EL (cell line): ENCODE results near the gene CCR2.
"Not testable (repeated sequence)": the region's sequence is repeated elsewhere in the genome, so short reads cannot be mapped to it uniquely, and the experiment has no call there.

Experiments
- DNase-seq: peaks from one replicate; pipeline ENCODE4 v3.0.0-alpha.2; 2016

CCR2 gene

DNA sequence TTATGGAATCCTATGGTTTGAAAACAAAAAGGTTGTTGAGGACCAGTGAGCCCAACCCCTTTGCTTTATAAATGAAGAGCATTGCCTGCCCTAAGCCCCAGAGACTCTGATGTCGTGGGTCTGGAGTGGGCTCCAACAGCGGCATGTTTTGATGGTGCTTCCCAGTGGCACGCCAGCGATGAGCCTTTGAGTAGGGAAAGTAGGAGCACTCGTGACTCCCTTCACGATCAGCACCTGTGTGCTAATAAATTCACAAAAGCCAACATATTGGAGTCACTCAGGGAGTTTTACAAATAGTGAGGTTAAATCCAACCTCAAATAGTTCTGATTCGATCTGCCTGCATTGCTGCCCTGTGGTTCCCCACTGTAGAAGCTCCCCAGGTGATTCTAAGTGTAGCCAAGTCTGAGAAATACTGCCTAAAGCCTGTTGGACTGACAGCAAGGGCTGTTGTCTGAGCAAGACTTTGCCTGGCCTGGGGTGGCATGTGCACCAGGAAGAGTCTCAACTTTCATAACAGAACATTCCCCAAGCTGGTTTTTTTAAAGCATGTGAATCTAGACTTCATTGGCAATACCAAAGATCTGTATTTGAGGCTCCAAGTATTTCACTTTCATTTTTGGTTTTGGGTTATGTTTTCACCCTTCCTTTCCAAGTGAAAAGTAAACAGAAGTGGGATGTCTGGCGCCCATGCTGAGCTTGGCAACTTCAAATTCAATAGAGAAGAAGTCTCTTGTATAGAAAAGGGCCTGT lies 26.7 kb downstream of the CCR2 start:
- no peak for DNase-seq

GRCh38 chr3:46381625-46382024 lies 27.7 kb downstream of the CCR2 start:
- no peak for DNase-seq

GRCh38 chr3:46383211-46383950 lies 29.5 kb downstream of the CCR2 start:
- no peak for DNase-seq

GRCh38 chr3:46383951-46384330 lies 30.0 kb downstream of the CCR2 start:
- DNase-seq, result no peak

GRCh38 chr3:46386205-46386604 lies 32.3 kb downstream of the CCR2 start:
- DNase-seq, result peak; percentile 72

DNA sequence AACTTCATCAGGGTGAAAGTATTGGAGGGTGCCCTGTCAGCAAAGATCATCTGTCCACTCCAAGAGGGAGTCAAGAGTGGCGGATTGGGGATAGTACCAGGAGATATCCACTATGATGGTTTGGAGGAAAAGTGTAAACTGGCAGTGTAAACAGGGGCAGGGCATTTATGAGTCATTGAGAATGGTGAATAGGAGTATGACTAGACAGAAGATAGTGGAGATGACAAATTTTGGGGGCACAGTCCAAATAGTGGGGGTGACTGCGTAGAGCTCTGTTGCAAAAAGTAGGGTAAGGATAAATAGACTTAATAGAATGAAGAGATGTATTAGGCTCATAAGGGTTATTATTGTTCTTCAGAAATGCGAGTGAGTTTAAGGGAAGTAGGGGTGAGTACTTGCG lies 34.9 kb downstream of the CCR2 start:
- DNase-seq, result not testable (repeated sequence)

DNA sequence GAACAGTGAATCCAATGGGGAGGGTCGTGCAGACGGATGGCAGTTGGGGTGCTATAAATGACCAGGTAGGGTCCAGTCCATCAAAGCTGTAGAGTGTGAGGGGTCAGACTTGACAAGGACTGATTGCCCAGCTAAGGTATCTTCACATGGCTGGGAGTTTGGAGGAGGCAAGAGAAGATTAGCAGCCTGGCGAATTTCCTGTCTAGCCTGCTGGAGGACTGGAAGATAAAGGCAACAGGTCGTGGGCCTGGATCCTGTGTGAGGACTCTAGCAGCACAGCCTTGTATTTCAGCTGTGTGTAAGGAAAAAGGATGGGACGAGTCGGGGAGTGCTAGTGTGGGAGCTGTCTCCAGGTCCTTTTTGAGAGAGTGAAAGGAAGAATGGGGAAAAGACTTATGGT lies 35.4 kb downstream of the CCR2 start:
- DNase-seq, result no peak

- not testable (repeated sequence) for DNase-seq
Measured at GRCh38 chr3:46391526-46391925, 37.6 kb downstream of the CCR2 start.

GRCh38 chr3:46393011-46393410 lies 39.1 kb downstream of the CCR2 start:
- no peak for DNase-seq

DNA sequence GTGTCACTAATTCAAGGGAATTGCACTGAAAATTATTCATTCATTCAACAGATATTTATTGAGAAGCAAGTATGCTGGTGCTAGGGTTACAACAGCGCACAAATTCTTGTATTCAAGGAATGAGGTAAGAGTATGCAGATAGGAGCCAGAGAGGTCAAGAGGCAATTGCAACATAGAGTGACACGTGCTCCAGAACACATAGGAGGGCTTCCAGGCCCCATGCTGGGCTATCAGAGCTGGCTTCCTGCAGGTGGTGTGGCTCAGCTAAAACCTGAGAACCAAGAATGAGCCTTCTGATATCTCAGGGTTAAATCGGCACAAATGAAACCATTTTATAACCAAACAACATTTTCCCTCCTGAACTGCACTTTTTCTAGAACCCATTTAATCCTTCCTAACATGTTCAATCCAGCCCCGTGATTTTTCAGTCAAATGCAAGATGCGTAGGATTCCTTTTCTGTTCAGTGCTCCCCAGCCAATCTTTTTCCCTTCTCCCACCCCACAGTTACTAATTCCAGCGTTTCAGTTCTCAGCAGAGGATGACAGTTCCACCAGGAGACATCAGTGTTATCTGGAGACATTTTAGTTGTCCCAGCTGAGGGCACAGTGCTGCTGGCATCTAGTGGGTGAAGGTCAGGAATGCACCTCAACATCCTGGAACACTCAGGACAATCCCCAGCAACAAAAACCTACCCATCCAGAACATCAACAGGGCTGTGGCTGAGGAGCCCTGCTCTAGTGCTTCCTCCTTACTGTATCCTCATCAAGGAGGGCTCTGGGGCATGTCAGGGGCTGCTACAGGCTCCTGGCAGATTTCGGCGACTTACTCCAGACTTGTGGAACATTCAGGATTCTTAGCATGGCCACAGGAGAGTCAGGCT lies 39.9 kb downstream of the CCR2 start:
- peak; percentile 61 for DNase-seq

GRCh38 chr3:46395210-46395661 lies 41.3 kb downstream of the CCR2 start:
- peak; percentile 46 for DNase-seq

DNA sequence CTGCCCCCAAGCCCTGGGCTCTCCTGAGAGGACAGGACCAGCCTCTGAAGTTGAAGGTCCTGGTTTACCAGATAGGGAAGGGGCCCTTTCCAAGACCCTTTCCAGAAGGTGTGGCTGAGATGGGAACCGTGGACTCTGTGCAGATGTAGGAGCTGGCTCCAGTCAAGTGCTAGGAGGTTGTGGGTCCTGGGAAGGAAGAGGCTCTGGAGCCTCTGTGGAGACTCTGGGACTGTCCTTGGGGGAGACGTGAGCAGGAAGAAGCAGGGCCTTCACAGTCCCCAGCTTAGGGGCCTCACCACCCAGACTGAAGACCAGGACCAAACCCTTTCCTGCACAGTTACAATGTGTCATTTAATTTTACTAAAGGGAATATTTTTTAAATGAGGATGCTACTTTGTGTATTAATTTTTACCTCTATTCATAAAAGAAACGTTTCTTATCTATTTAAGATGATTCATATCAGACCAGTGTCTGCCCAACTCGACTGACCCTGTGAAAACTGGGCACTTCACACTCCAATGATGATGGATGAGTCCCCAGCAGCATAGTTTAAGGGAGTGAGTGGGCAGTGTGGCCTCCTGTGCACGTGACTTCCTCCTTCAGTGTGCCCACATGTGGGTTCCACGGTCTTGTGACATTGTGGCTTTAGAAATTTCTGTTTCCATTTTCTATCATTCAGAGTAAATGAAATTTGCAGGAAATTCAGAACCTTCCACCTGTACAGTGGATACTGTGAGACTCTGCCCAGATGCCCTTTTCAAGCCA lies 42.0 kb downstream of the CCR2 start:
- DNase-seq, result no peak

DNA sequence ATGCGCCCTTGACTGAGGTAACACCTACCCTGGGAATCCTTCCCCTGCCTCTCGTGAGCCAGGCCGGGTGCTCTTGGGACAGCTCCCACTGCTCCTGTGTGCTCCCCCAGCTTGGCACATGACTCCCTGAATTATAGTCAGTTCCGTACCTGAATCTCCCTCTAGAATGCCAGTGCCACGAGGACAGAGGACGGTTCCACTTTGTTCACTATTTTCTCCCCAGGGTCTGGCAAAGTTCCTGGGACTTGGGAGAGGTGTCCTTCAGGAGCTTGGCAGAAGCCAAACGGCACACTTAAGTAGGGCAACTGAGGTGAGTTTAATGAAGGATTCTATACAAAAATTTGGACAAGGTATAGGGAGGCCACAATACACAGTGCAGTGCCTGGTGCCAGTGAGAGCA lies 43.2 kb downstream of the CCR2 start:
- DNase-seq, result no peak

- DNase-seq, result no peak
Measured at GRCh38 chr3:46398186-46398955, 44.5 kb downstream of the CCR2 start.

DNA sequence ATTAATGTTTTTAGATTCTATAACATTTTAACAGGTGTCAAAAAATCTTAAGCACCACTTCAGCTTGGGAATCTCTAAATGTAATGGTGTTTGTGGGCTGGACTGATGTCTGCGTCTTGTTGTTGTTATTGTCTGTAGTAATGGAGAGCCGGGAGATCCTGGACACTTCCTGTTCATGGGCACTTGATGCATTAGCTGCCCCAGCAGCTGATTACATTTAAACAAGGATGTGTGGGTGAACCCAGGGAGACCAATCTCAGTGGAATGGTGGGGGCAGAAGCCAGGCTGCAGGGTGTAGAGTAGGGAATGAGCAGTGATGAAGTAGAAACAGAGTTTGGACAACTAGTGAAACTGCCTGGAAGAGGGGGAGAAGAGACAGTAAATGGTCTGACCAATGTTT lies 45.2 kb downstream of the CCR2 start:
- no peak for DNase-seq

DNA sequence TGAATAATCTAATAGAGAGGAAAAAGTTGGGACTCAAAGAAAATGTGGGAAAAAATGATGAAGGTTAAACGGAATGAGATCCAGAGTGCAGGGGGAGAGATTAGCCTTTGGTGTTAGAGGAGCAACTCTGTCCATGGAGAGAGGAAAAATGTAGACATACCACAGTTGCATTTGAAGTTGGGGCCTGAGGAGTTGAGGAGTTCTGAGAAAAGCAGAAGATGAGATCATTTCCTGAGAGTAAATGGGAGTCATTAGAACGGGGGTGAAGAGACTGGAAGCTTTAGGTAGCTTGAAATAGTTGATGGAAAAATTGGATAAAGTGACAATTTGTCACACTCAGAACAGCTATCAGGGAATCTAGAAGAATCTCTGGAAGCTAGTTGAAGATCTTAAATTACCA lies 45.6 kb downstream of the CCR2 start:
- peak; percentile 48 for DNase-seq

GRCh38 chr3:46400000-46400734 lies 46.3 kb downstream of the CCR2 start:
- DNase-seq, result peak; percentile 77

- DNase-seq, result no peak
Measured at GRCh38 chr3:46400846-46401245, 46.9 kb downstream of the CCR2 start.

- no peak for DNase-seq
Measured at GRCh38 chr3:46401579-46401978, 47.7 kb downstream of the CCR2 start.

DNA sequence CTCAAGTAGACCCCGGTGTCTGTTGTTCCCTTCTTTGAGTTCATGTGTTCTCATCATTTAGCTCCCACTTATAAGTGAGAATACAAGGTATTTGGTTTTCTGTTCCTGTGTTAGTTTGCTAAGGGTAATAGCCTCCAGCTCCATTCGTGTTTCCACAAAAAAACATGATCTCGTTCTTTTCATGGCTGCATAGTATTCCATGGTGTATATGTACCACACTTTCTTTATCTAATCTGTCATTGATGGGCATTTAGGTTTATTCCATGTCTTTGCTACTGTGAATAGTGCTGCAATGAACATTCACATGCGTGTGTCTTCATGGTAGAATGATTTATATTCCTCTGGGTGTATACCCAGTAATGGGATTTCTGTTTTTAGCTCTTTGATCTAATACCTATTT lies 49.0 kb downstream of the CCR2 start:
- DNase-seq, result not testable (repeated sequence)
